CD8-positive, alpha-beta memory T cell (primary cell): Measurements from ENCODE around the gene SLC26A3. TPM values are rescaled to one million over a fixed set of nuclear protein-coding genes. Genes with fewer than 3 reads are reported as not detected.

Experiments used
- CTCF ChIA-PET: fragments of 350-600 bp; sonication (Branson Sonifier 250); formaldehyde crosslinking; loops from one replicate; lab custom pipeline; 2021; ENCODE audit warnings: antibody characterized with exemption; lab: Charles Lee
- POLR2A ChIA-PET: fragments of 350-600 bp; sonication (Branson Sonifier 250); formaldehyde crosslinking; loops from one replicate; lab custom pipeline; 2021; ENCODE audit warnings: antibody characterized with exemption; lab: Charles Lee
- DNase-seq, 5 donors: peaks; one replicate each; pipeline versions ENCODE4 v3.0.0 to v3.0.0-alpha.2; 2020 to 2022; ENCODE audit warnings: mixed read lengths in 1 of 5
- H3K27ac ChIP-seq: one replicate; pipeline ENCODE4 v1.7.0; 2013; ENCODE audit warnings: low read depth, mild to moderate bottlenecking, low read length, moderate library complexity
- H3K27me3 ChIP-seq: 2 replicates; pipeline ENCODE4 v1.7.0; 2013; ENCODE audit warnings: low read length, mild to moderate bottlenecking; ENCODE audit not compliant: insufficient read depth, poor library complexity, severe bottlenecking
- H3K36me3 ChIP-seq: 2 replicates; pipeline ENCODE4 v1.7.0; 2013; ENCODE audit warnings: mild to moderate bottlenecking, low read length, moderate library complexity; ENCODE audit not compliant: insufficient read depth
- H3K4me1 ChIP-seq: 2 replicates; pipeline ENCODE4 v1.7.0; 2013; ENCODE audit warnings: mild to moderate bottlenecking, low read length, moderate library complexity; ENCODE audit not compliant: insufficient read depth
- H3K4me3 ChIP-seq: 2 replicates; pipeline ENCODE4 v1.7.0; 2013; ENCODE audit warnings: mild to moderate bottlenecking, low read length
- H3K9me3 ChIP-seq: 2 replicates; pipeline ENCODE4 v1.7.0; 2013; ENCODE audit warnings: mild to moderate bottlenecking, low read length
- H3K27ac Mint-ChIP-seq, 8 donors: one replicate each; pipeline ENCODE4 v1.8.0; 2020 to 2021; ENCODE audit warnings: mixed read lengths in 8 of 8, mild to moderate bottlenecking in 6 of 8, inconsistent platforms in 3 of 8, moderate library complexity in 3 of 8
- H3K27me3 Mint-ChIP-seq, 2 donors: one replicate each; pipeline ENCODE4 v1.8.0; 2020 to 2021; ENCODE audit warnings: mixed read lengths in 2 of 2, mild to moderate bottlenecking in 1 of 2, moderate library complexity in 1 of 2
- H3K36me3 Mint-ChIP-seq, 3 donors: one replicate each; pipeline ENCODE4 v1.8.0; 2020 to 2021; ENCODE audit warnings: mixed read lengths in 3 of 3, inconsistent platforms in 1 of 3, mild to moderate bottlenecking in 1 of 3
- H3K4me1 Mint-ChIP-seq, 3 donors: one replicate each; pipeline ENCODE4 v1.8.0; 2020 to 2021; ENCODE audit warnings: mixed read lengths in 3 of 3, inconsistent platforms in 1 of 3, mild to moderate bottlenecking in 1 of 3
- H3K4me3 Mint-ChIP-seq, 7 donors: one replicate each; pipeline ENCODE4 v1.8.0; 2020 to 2021; ENCODE audit warnings: mixed read lengths in 7 of 7, mild to moderate bottlenecking in 6 of 7, moderate library complexity in 4 of 7, inconsistent platforms in 2 of 7
- H3K9me3 Mint-ChIP-seq, 5 donors: one replicate each; pipeline ENCODE4 v1.8.0; 2020 to 2022; ENCODE audit warnings: mixed read lengths in 5 of 5, mild to moderate bottlenecking in 3 of 5, moderate library complexity in 2 of 5, inconsistent platforms in 1 of 5
- polyA plus RNA-seq: library from polyadenylated mRNA; unstranded; fragments of 300-500 nt; fragmentation: Illumina TruSeq; gene quantifications from one replicate; pipeline ENCODE4 v1.2.3, GENCODE V29; 2021
- total RNA-seq, 2 experiments: library from RNA; stranded (reverse); gene quantifications; one replicate each; pipeline ENCODE4 v1.2.3, GENCODE V29; 2021

SLC26A3 gene
- total and polyA plus RNA-seq, 3 experiments from 2014 or later, result not detected

GRCh38 chr7:107788216-107788615 is 14.8 kb downstream of the SLC26A3 start:
- peaks cover 6 to 28% of the 10 kb centered on the region in 2 donors for H3K27me3 Mint-ChIP-seq
- Histone ChIP-seq H3K4me3 (no peak overlapping the region), H3K27me3 (no peaks in the 10 kb centered on the region), H3K36me3 (no peaks in the 10 kb centered on the region), H3K4me1 (peaks cover 4% of the 10 kb centered on the region), H3K9me3 (no peaks in the 10 kb centered on the region), H3K27ac (no peak overlapping the region)
- no peak overlapping the region for H3K27ac Mint-ChIP-seq
- no peaks in the 10 kb centered on the region for H3K36me3 Mint-ChIP-seq
- H3K4me1 Mint-ChIP-seq, result peaks cover 7 to 37% (median 24%) of the 10 kb centered on the region in 3 donors
- no peak overlapping the region for H3K4me3 Mint-ChIP-seq
- POLR2A ChIA-PET, result no interaction called here
- DNase-seq, result no peak
- no peaks in the 10 kb centered on the region for H3K9me3 Mint-ChIP-seq
- CTCF ChIA-PET, result interaction anchor here (0.8 kb wide), 1 partner anchor 51 kb away, joined by 3 read pairs; no protein-coding TSS in a partner anchor

DNA sequence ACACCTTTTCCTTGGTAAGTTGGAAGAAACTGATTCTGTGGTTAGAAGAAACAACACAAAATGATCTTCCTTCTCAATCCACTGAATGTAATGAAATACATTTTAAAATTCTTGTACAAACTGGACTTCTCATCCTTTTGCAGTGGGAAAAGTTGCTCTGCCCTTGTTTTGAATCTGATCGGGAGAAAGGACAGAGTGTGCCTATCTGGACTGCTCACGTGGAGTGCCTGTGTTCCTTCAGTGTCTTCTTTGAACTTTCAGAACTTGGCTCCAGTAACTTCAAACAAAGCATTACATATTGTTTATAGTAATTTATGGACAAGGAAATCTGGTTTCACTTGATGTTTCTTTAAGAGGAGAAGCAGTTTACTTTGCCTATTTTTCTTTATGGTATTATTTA is 17.1 kb downstream of the SLC26A3 start:
- Mint-ChIP-seq H3K9me3 (no peaks in the 10 kb centered on the region), H3K4me3 (no peak overlapping the region), H3K4me1 (peaks cover 7 to 37% (median 24%) of the 10 kb centered on the region in 3 donors), H3K36me3 (peaks cover 0 to 7% (median 0%) of the 10 kb centered on the region in 3 donors), H3K27me3 (peaks cover 6 to 21% of the 10 kb centered on the region in 2 donors), H3K27ac (no peak overlapping the region)
- H3K27me3 ChIP-seq, result no peaks in the 10 kb centered on the region
- CTCF ChIA-PET, result no interaction called here
- POLR2A ChIA-PET, result no interaction called here
- DNase-seq, result no peak
- no peak overlapping the region for H3K27ac ChIP-seq
- H3K4me3 ChIP-seq, result no peak overlapping the region
- H3K4me1 ChIP-seq, result peaks cover 4% of the 10 kb centered on the region
- H3K9me3 ChIP-seq, result no peaks in the 10 kb centered on the region
- H3K36me3 ChIP-seq, result no peaks in the 10 kb centered on the region

DNA sequence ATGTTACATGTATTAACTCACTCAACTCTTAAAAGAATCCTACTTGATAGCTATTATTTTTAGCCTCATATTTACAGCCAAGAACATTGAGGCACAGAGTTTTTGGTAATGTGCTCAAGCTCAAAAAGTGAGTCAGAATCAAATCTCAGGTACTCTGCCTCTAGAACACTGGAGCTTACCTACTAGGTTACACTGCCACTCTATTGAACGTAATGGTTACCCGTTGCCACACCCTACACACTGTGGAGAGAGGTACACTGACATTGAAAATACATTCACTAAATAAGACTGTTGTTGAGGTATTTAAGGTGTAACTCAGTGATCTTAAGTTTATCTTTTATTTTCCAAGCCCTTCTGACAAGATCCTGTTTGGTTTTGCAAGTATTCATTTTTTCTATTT is 17.9 kb downstream of the SLC26A3 start:
- ChIA-PET CTCF (interaction anchor here (1.7 kb wide), 1 partner anchor 88 kb away, joined by 5 read pairs; no protein-coding TSS in a partner anchor), POLR2A (no interaction called here)
- no peak for DNase-seq
- Histone ChIP-seq H3K27ac (no peak overlapping the region), H3K36me3 (no peaks in the 10 kb centered on the region), H3K4me3 (no peak overlapping the region), H3K4me1 (peaks cover 4% of the 10 kb centered on the region), H3K27me3 (no peaks in the 10 kb centered on the region), H3K9me3 (no peaks in the 10 kb centered on the region)
- Mint-ChIP-seq H3K27ac (peak overlapping the region in 3 of 8 donors; percentile 9 to 34 (median 19)), H3K9me3 (no peaks in the 10 kb centered on the region), H3K27me3 (peaks cover 7 to 14% of the 10 kb centered on the region in 2 donors), H3K36me3 (peaks cover 0 to 7% (median 0%) of the 10 kb centered on the region in 3 donors), H3K4me3 (peak overlapping the region in 1 of 7 donors; percentile 48), H3K4me1 (peaks cover 7 to 37% (median 24%) of the 10 kb centered on the region in 3 donors)

- peaks cover 0 to 7% (median 0%) of the 10 kb centered on the region in 3 donors for H3K36me3 Mint-ChIP-seq
- ChIA-PET POLR2A (no interaction called here), CTCF (interaction anchor here (1.7 kb wide), 1 partner anchor 90 kb away, joined by 5 read pairs; no protein-coding TSS in a partner anchor)
- peaks cover 3 to 8% of the 10 kb centered on the region in 2 donors for H3K27me3 Mint-ChIP-seq
- no peaks in the 10 kb centered on the region for H3K36me3 ChIP-seq
- no peak for DNase-seq
- no peaks in the 10 kb centered on the region for H3K9me3 ChIP-seq
- H3K4me1 ChIP-seq, result peaks cover 4% of the 10 kb centered on the region
- no peak overlapping the region for H3K27ac ChIP-seq
- no peak overlapping the region for H3K27ac Mint-ChIP-seq
- H3K4me3 Mint-ChIP-seq, result no peak overlapping the region
- no peaks in the 10 kb centered on the region for H3K9me3 Mint-ChIP-seq
- H3K4me1 Mint-ChIP-seq, result peaks cover 7 to 37% (median 24%) of the 10 kb centered on the region in 3 donors
- H3K27me3 ChIP-seq, result no peaks in the 10 kb centered on the region
- no peak overlapping the region for H3K4me3 ChIP-seq
Observed at GRCh38 chr7:107783648-107784047, 19.4 kb downstream of the SLC26A3 start.

DNA sequence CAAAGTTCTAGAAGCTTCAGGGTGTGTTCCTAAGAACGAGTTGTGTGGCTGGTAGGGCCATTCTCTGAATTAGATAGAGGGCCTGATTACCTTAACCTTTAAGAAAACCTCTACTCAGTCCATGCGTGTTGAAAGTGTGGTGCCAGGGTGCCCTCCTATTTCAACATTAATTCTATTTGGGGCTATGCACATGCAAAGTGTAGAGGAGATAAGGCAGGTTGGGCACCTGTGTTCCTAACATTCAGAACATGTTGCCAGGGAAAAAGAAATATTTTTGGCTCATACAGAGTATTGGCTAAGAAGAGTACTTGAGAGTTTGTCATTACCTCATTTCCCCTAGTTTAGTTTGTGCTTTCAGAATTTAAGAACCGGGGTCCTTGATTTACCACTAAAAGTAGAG is 20.6 kb downstream of the SLC26A3 start:
- H3K27ac Mint-ChIP-seq, result no peak overlapping the region
- Histone ChIP-seq H3K27ac (no peak overlapping the region), H3K27me3 (no peaks in the 10 kb centered on the region), H3K4me3 (no peak overlapping the region), H3K9me3 (no peaks in the 10 kb centered on the region), H3K4me1 (peaks cover 4% of the 10 kb centered on the region), H3K36me3 (no peaks in the 10 kb centered on the region)
- DNase-seq, result no peak
- H3K36me3 Mint-ChIP-seq, result peaks cover 0 to 7% (median 0%) of the 10 kb centered on the region in 3 donors
- CTCF ChIA-PET, result interaction anchor here (2.0 kb wide), 1 partner anchor 39 kb away, joined by 5 read pairs; no protein-coding TSS in a partner anchor
- POLR2A ChIA-PET, result no interaction called here
- H3K4me3 Mint-ChIP-seq, result no peak overlapping the region
- H3K27me3 Mint-ChIP-seq, result peaks cover 1 to 8% of the 10 kb centered on the region in 2 donors
- no peaks in the 10 kb centered on the region for H3K9me3 Mint-ChIP-seq
- peaks cover 5 to 26% (median 20%) of the 10 kb centered on the region in 3 donors for H3K4me1 Mint-ChIP-seq

- no peak for DNase-seq
- Mint-ChIP-seq H3K4me1 (peaks cover 0 to under 1% (median 0%) of the 10 kb centered on the region in 3 donors), H3K4me3 (no peak overlapping the region), H3K36me3 (peaks cover 0 to 13% (median 0%) of the 10 kb centered on the region in 3 donors), H3K27ac (peak overlapping the region in 1 of 8 donors; percentile 34), H3K9me3 (no peaks in the 10 kb centered on the region), H3K27me3 (peaks cover 0 to 1% of the 10 kb centered on the region in 2 donors)
- no peaks in the 10 kb centered on the region for H3K4me1 ChIP-seq
- H3K27ac ChIP-seq, result no peak overlapping the region
- no peak overlapping the region for H3K4me3 ChIP-seq
- H3K36me3 ChIP-seq, result no peaks in the 10 kb centered on the region
- H3K9me3 ChIP-seq, result no peaks in the 10 kb centered on the region
- no peaks in the 10 kb centered on the region for H3K27me3 ChIP-seq
- POLR2A ChIA-PET, result no interaction called here
- CTCF ChIA-PET, result no interaction called here
Observed at GRCh38 chr7:107779647-107780099, 23.4 kb downstream of the SLC26A3 start.

GRCh38 chr7:107778283-107778682 is 24.7 kb downstream of the SLC26A3 start:
- POLR2A ChIA-PET, result no interaction called here
- Mint-ChIP-seq H3K36me3 (peaks cover 0 to 13% (median 0%) of the 10 kb centered on the region in 3 donors), H3K9me3 (no peaks in the 10 kb centered on the region), H3K4me1 (no peaks in the 10 kb centered on the region), H3K27ac (peak overlapping the region in 1 of 8 donors; percentile 8), H3K27me3 (peaks cover 0 to 1% of the 10 kb centered on the region in 2 donors), H3K4me3 (no peak overlapping the region)
- H3K27ac ChIP-seq, result no peak overlapping the region
- no peaks in the 10 kb centered on the region for H3K4me1 ChIP-seq
- no peaks in the 10 kb centered on the region for H3K36me3 ChIP-seq
- CTCF ChIA-PET, result interaction anchor here (1.1 kb wide), 1 partner anchor 97 kb away, joined by 3 read pairs; no protein-coding TSS in a partner anchor
- H3K27me3 ChIP-seq, result no peaks in the 10 kb centered on the region
- H3K4me3 ChIP-seq, result no peak overlapping the region
- H3K9me3 ChIP-seq, result no peaks in the 10 kb centered on the region
- DNase-seq, result no peak

DNA sequence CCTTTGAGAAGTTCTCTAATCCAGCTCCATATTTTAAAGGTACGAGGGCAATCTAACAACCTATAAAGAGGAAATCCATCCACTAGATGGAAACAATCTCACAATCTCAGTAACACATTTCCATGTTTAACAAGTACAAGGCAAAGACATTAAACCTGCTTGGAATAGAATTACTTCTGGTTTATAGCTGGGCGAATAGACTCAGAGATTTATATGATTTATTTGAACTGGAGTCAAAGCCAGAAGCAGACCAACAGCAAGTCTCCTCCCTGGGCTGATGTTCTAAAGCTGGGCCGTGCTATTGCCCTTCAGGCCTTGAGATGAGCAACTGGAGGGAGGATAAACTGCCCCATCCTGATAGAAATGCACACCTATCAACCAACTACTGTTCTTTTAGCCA is 25.3 kb downstream of the SLC26A3 start:
- CTCF ChIA-PET, result no interaction called here
- Mint-ChIP-seq H3K27ac (peak overlapping the region in 2 of 8 donors; percentile 8 to 52), H3K4me1 (no peaks in the 10 kb centered on the region), H3K4me3 (no peak overlapping the region), H3K36me3 (peaks cover 0 to 14% (median 0%) of the 10 kb centered on the region in 3 donors), H3K9me3 (no peaks in the 10 kb centered on the region), H3K27me3 (peaks cover 0 to 1% of the 10 kb centered on the region in 2 donors)
- Histone ChIP-seq H3K36me3 (no peaks in the 10 kb centered on the region), H3K9me3 (no peaks in the 10 kb centered on the region), H3K27me3 (no peaks in the 10 kb centered on the region), H3K4me3 (no peak overlapping the region), H3K4me1 (no peaks in the 10 kb centered on the region), H3K27ac (no peak overlapping the region)
- DNase-seq, result no peak
- POLR2A ChIA-PET, result no interaction called here
